Activated CD8-positive, alpha-beta T cell treated with anti-CD3 and anti-CD28 coated beads for 36 hours (primary cell): ENCODE results near the gene SPATA46. TPM values are rescaled to one million over a fixed set of nuclear protein-coding genes. Genes with fewer than 3 reads are reported as not detected.

Experiments used
- ATAC-seq: fragments of 200-7000 bp; cut with Tn5 transposase; one replicate; pipeline ENCODE4 v1.10.0; 2021; ENCODE audit warnings: mild to moderate bottlenecking, moderate library complexity
- CTCF ChIA-PET: fragments of 350-600 bp; sonication (Branson Sonifier 250); formaldehyde crosslinking; loops from one replicate; lab custom pipeline; 2021; ENCODE audit warnings: antibody characterized with exemption; lab: Charles Lee
- POLR2A ChIA-PET: fragments of 350-600 bp; sonication (Branson Sonifier 250); formaldehyde crosslinking; loops from one replicate; lab custom pipeline; 2021; ENCODE audit warnings: antibody characterized with exemption; lab: Charles Lee
- DNase-seq: peaks from one replicate; pipeline ENCODE4 v3.0.0-alpha.2; 2020
- H3K27ac Mint-ChIP-seq: one replicate; pipeline ENCODE4 v1.8.0; 2021; ENCODE audit warnings: mild to moderate bottlenecking, mixed read lengths
- H3K27me3 Mint-ChIP-seq: one replicate; pipeline ENCODE4 v1.8.0; 2021; ENCODE audit warnings: mixed read lengths
- H3K36me3 Mint-ChIP-seq: one replicate; pipeline ENCODE4 v1.8.0; 2021; ENCODE audit warnings: low read depth, mixed read lengths
- H3K4me1 Mint-ChIP-seq: one replicate; pipeline ENCODE4 v1.8.0; 2021; ENCODE audit warnings: low read depth, mixed read lengths
- H3K4me3 Mint-ChIP-seq: one replicate; pipeline ENCODE4 v1.8.0; 2021; ENCODE audit warnings: mild to moderate bottlenecking, moderate library complexity, mixed read lengths
- H3K9me3 Mint-ChIP-seq: one replicate; pipeline ENCODE4 v1.8.0; 2021; ENCODE audit warnings: mixed read lengths
- CTCF ChIP-seq: fragments of 200-600 bp; IDR thresholded peaks from one replicate; pipeline ENCODE4 v1.8.0; 2022; ENCODE audit warnings: antibody characterized with exemption, mild to moderate bottlenecking
- intact Hi-C: fragments of 100-400 bp; cut with micrococcal nuclease; formaldehyde crosslinking; loops from one replicate; pipeline ENCODE4 v1.10.0; 2022
- total RNA-seq, 2 experiments: library from RNA; stranded (reverse); gene quantifications; one replicate each; pipeline ENCODE4 v1.2.3, GENCODE V29; 2021

Gene SPATA46
- total RNA-seq, 2 experiments from 2014 or later: not detected

DNA sequence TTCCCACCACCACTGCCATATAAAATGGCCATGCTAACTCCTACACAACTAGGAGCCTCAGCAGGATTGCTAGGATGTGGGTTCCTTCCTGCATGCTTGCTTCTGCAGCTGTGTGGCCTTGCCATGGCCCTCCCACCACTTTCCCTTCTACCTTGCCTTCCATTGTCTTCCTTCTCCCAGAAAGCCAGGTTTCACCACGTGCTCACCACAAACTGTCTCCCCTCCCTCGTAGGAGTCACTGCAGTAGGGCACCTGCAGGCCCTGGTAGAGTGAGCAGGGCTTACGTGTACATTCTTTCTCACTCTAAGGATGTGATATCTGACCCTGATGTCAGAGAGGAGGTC is 8.6 kb upstream of the SPATA46 start:
- ATAC-seq (no peak), DNase-seq (no peak)
- intact Hi-C loops: no loop called here
- H3K27ac Mint-ChIP-seq: no peak overlapping the region
- ChIA-PET CTCF (no interaction called here), POLR2A (no interaction called here)
- no peaks in the 10 kb centered on the region for H3K9me3 Mint-ChIP-seq
- H3K27me3 Mint-ChIP-seq: peaks cover 2% of the 10 kb centered on the region
- no peaks in the 10 kb centered on the region for H3K36me3 Mint-ChIP-seq
- no peaks in the 10 kb centered on the region for H3K4me1 Mint-ChIP-seq
- TF ChIP-seq CTCF: no peak
- no peak overlapping the region for H3K4me3 Mint-ChIP-seq

DNA sequence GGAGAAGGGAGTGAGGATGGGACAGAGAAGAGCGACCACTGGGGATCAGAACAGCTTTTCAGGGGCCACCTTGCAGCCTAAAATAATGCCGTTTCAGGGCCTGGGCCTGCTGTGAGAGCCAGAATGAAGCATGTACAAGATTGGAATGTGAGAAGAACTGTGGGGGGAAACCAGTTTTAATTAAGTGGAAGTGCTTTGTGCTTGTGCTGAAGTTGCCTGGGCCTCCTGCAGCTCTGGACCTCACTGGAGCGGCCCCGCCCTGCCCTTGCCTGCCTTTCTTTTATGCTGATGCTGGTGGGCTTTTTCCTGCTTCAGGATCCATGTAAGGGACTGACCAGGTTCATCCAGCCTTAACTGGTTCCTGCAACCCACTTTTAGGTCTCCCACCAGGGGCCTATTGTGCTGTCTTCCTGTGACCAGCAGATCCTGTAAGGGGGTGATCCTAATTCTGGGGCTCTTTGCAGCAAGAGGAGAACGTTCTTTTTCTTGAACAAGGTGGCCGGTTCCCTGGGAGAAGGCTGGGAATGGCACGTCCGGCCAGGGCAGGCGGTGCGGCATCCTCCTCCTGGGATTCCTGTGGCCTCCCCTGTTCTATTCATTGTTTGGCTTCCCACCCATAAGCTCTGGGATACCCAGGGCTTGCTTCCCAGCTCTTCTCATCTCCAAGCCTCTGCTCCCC is 8.1 kb upstream of the SPATA46 start:
- Mint-ChIP-seq H3K27me3 (no peaks in the 10 kb centered on the region), H3K4me1 (no peaks in the 10 kb centered on the region), H3K27ac (no peak overlapping the region), H3K36me3 (no peaks in the 10 kb centered on the region), H3K4me3 (no peak overlapping the region), H3K9me3 (no peaks in the 10 kb centered on the region)
- ChIA-PET POLR2A (no interaction called here), CTCF (no interaction called here)
- no peak for ATAC-seq
- TF ChIP-seq CTCF: no peak
- DNase-seq: no peak
- intact Hi-C loops: no loop called here

DNA sequence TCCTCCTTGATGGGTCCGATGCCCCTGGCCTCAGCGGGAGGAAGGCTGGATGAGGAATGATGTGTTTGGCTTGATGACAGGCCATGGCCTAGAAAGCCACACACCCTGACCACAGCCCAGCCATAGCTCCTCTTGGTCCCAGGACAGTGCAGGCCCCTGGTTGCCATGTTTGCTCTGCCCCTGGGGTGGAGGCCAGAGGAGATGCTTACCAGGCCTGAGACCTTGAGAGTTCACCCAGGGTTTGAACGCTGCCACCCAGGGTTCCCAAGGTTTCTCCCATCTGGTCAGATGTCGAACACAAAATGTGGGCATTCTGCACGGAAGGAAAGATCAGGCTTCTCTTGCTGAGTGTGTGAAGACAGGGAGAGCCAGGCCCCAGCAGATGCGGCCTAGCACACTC is 7.5 kb upstream of the SPATA46 start:
- ATAC-seq (no peak), DNase-seq (no peak)
- POLR2A ChIA-PET: no interaction called here
- Mint-ChIP-seq H3K4me1 (no peaks in the 10 kb centered on the region), H3K9me3 (no peaks in the 10 kb centered on the region), H3K27ac (no peak overlapping the region), H3K4me3 (no peak overlapping the region), H3K36me3 (no peaks in the 10 kb centered on the region), H3K27me3 (no peaks in the 10 kb centered on the region)
- no peak for TF ChIP-seq CTCF
- intact Hi-C loops: no loop called here
- CTCF ChIA-PET: no interaction called here

GRCh38 chr1:162383516-162383915 is 6.9 kb upstream of the SPATA46 start:
- POLR2A ChIA-PET: no interaction called here
- no peak for DNase-seq
- no peaks in the 10 kb centered on the region for H3K4me1 Mint-ChIP-seq
- CTCF ChIA-PET: no interaction called here
- ATAC-seq: no peak
- H3K27ac Mint-ChIP-seq: no peak overlapping the region
- no peaks in the 10 kb centered on the region for H3K27me3 Mint-ChIP-seq
- no peaks in the 10 kb centered on the region for H3K9me3 Mint-ChIP-seq
- intact Hi-C loops: no loop called here
- no peaks in the 10 kb centered on the region for H3K36me3 Mint-ChIP-seq
- no peak overlapping the region for H3K4me3 Mint-ChIP-seq
- TF ChIP-seq CTCF: no peak

GRCh38 chr1:162383091-162383490 is 6.4 kb upstream of the SPATA46 start:
- no peak overlapping the region for H3K4me3 Mint-ChIP-seq
- no peak overlapping the region for H3K27ac Mint-ChIP-seq
- ChIA-PET POLR2A (no interaction called here), CTCF (interaction anchor here (0.9 to 1.5 kb wide), 2 partner anchors 9 to 25 kb away, joined by 3 to 7 read pairs; no protein-coding TSS in a partner anchor)
- ATAC-seq (no peak), DNase-seq (no peak)
- no peaks in the 10 kb centered on the region for H3K27me3 Mint-ChIP-seq
- no peaks in the 10 kb centered on the region for H3K36me3 Mint-ChIP-seq
- no peak for TF ChIP-seq CTCF
- no peaks in the 10 kb centered on the region for H3K9me3 Mint-ChIP-seq
- intact Hi-C loops: no loop called here
- no peaks in the 10 kb centered on the region for H3K4me1 Mint-ChIP-seq
